Retinal pigment epithelial cell (primary cell): ENCODE results near the gene DLG3.

Experiments
- DNase-seq: peaks from one replicate; pipeline ENCODE4 v3.0.0-alpha.2; 2010; ENCODE audit warnings: low read depth
- H3K4me3 ChIP-seq: 2 replicates; pipeline ENCODE4 v1.5.1; 2011; ENCODE audit warnings: mild to moderate bottlenecking, low read length, control low read depth, moderate library complexity
- TF ChIP-seq, protein P1 (sequence below): conservative IDR thresholded peaks from 2 replicates; pipeline ENCODE4 v1.5.1; 2011; ENCODE audit warnings: low read depth, low read length, control low read depth, inconsistent platforms

Gene DLG3

GRCh38 chrX:70554081-70554480, 109.4 kb downstream of the DLG3 start:
- no peak overlapping the region for H3K4me3 ChIP-seq
- DNase-seq = peak; percentile 0
- TF ChIP-seq, protein P1, sequence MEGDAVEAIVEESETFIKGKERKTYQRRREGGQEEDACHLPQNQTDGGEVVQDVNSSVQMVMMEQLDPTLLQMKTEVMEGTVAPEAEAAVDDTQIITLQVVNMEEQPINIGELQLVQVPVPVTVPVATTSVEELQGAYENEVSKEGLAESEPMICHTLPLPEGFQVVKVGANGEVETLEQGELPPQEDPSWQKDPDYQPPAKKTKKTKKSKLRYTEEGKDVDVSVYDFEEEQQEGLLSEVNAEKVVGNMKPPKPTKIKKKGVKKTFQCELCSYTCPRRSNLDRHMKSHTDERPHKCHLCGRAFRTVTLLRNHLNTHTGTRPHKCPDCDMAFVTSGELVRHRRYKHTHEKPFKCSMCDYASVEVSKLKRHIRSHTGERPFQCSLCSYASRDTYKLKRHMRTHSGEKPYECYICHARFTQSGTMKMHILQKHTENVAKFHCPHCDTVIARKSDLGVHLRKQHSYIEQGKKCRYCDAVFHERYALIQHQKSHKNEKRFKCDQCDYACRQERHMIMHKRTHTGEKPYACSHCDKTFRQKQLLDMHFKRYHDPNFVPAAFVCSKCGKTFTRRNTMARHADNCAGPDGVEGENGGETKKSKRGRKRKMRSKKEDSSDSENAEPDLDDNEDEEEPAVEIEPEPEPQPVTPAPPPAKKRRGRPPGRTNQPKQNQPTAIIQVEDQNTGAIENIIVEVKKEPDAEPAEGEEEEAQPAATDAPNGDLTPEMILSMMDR = peak; percentile 24

DNA sequence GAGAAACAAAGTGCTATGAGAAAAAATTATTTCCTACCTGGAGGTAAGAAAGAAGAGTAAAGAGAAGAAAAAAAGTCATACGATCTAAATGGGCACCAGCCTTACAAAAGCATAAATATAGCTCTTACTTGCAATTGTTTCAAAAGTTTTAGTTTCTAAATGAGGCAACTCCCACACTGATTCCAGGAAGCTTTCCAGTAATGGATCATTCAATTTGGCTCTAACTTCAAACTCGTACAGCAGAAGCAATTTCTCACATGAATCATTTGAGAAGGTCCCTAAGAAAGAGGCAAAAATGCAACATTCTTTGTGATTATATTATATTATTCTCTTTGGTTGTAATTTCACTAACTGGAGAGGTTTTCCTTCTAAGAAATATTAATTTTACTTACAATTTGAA, 109.9 kb downstream of the DLG3 start:
- DNase-seq = no peak

GRCh38 chrX:70554948-70555347, 110.3 kb downstream of the DLG3 start:
- H3K4me3 ChIP-seq = no peak overlapping the region
- DNase-seq = no peak
- TF ChIP-seq, protein P1 = no peak

More for the DNA sequence above, 109.9 kb downstream of the DLG3 start:
- TF ChIP-seq, protein P1 = no peak
- no peak overlapping the region for H3K4me3 ChIP-seq
